ENCODE measurements around the gene LSM2.
A peak's percentile ranks its signal among the peaks of the same experiment; 100 is the strongest.

LSM2 gene

GRCh38 chr6:31776485-31776988 lies 30.2 kb downstream of the LSM2 start:
- DNase-seq: no peak

- no peak for DNase-seq
These were observed 30.9 kb downstream of the LSM2 start for GRCh38 chr6:31775633-31776484.

- DNase-seq: no peak
These were observed 31.6 kb downstream of the LSM2 start for GRCh38 chr6:31775184-31775583.

GRCh38 chr6:31771992-31772358 lies 34.8 kb downstream of the LSM2 start:
- DNase-seq: no peak

- DNase-seq: no peak
These were observed 35.9 kb downstream of the LSM2 start for GRCh38 chr6:31770860-31771259.

- peak; percentile 77 to 80 for DNase-seq
These were observed 36.9 kb downstream of the LSM2 start for GRCh38 chr6:31769684-31770371.

- no peak for DNase-seq
These were observed 38.2 kb downstream of the LSM2 start for GRCh38 chr6:31768363-31769257.

- no peak for DNase-seq
These were observed 39.6 kb downstream of the LSM2 start for GRCh38 chr6:31767096-31767645.

GRCh38 chr6:31765910-31766794 lies 40.6 kb downstream of the LSM2 start:
- DNase-seq: no peak

- no peak for DNase-seq
These were observed 41.2 kb downstream of the LSM2 start for GRCh38 chr6:31765559-31765909.

- no peak for DNase-seq
These were observed 42.6 kb downstream of the LSM2 start for GRCh38 chr6:31764198-31764597.

- no peak for DNase-seq
These were observed 43.2 kb downstream of the LSM2 start for GRCh38 chr6:31763619-31763940.

- no peak for DNase-seq
These were observed 43.7 kb downstream of the LSM2 start for GRCh38 chr6:31762878-31763618.

- DNase-seq: no peak
These were observed 44.4 kb downstream of the LSM2 start, which contains the start of gene SAPCD1 for GRCh38 chr6:31762356-31762755. Gene SAPCD1, plus strand, starts transcription at chr6:31762656. Its CDS starts 399 bp downstream, at chr6:31763055.

- DNase-seq: no peak
These were observed 45.4 kb downstream of the LSM2 start for GRCh38 chr6:31761343-31761742.

GRCh38 chr6:31760790-31761189 lies 46.0 kb downstream of the LSM2 start:
- no peak for DNase-seq

- DNase-seq: no peak
These were observed 48.5 kb downstream of the LSM2 start for GRCh38 chr6:31758281-31758680.

- no peak for DNase-seq
These were observed 53.9 kb downstream of the LSM2 start for GRCh38 chr6:31752739-31753319.

GRCh38 chr6:31750411-31751022 lies 56.2 kb downstream of the LSM2 start:
- DNase-seq: no peak

- no peak for DNase-seq
These were observed 57.3 kb downstream of the LSM2 start for GRCh38 chr6:31749301-31750036.

Measured in AML-193 (cell line).